Peyer's patch (tissue), 4 donors: ENCODE data around the gene PHPT1.

Experiments
- POLR2A ChIP-seq, 2 donors: fragments of 450-650 bp; IDR thresholded peaks; one replicate each; pipeline ENCODE4 v1.5.1; 2017; ENCODE audit warnings: antibody characterized with exemption in 2 of 2, mild to moderate bottlenecking in 2 of 2, moderate library complexity in 2 of 2
- TF ChIP-seq, protein P1 (sequence below), 6 experiments: fragments of 450-650 bp in 4 of 6; fragments of 200-600 bp in 2 of 6; sonication (generic) in 1 of 6; IDR thresholded peaks; one replicate each; pipeline ENCODE4 v1.5.1; 2017 to 2019; ENCODE audit warnings: antibody characterized with exemption in 6 of 6, mild to moderate bottlenecking in 3 of 6, moderate library complexity in 1 of 6

DNA sequence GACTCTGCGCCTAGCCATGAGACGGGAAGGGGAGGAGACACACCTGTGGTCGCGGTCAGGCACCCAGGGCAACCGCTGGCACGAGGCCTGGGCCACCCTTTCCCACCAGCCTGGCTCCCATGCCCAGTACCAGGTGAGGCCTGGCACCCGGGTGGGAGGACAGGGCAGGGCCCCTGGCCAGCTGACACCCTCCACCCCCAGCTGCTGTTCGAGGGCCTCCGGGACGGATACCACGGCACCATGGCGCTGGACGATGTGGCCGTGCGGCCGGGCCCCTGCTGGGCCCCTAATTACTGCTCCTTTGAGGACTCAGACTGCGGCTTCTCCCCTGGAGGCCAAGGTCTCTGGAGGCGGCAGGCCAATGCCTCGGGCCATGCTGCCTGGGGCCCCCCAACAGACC is 8.0 kb downstream of the PHPT1 start:
- TF ChIP-seq POLR2A (IDR thresholded peaks at IDR 0.05) = no peak
- TF ChIP-seq, protein P1, sequence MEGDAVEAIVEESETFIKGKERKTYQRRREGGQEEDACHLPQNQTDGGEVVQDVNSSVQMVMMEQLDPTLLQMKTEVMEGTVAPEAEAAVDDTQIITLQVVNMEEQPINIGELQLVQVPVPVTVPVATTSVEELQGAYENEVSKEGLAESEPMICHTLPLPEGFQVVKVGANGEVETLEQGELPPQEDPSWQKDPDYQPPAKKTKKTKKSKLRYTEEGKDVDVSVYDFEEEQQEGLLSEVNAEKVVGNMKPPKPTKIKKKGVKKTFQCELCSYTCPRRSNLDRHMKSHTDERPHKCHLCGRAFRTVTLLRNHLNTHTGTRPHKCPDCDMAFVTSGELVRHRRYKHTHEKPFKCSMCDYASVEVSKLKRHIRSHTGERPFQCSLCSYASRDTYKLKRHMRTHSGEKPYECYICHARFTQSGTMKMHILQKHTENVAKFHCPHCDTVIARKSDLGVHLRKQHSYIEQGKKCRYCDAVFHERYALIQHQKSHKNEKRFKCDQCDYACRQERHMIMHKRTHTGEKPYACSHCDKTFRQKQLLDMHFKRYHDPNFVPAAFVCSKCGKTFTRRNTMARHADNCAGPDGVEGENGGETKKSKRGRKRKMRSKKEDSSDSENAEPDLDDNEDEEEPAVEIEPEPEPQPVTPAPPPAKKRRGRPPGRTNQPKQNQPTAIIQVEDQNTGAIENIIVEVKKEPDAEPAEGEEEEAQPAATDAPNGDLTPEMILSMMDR (IDR thresholded peaks at IDR 0.05) = no peak
